MM.1S (cell line): ENCODE data around the gene FITM2.
A peak's percentile ranks its signal among the peaks of the same experiment; 100 is the strongest.
"Not testable (repeated sequence)": the region's sequence is repeated elsewhere in the genome, so short reads cannot be mapped to it uniquely, and the experiment has no call there.

Experiments
- DNase-seq: peaks from one replicate; pipeline ENCODE4 v3.0.0-alpha.2; 2015
- H2AFZ ChIP-seq: fragments of 300-600 bp; sonication (generic); 2 replicates; pipeline ENCODE4 v1.6.0; 2016; ENCODE audit warnings: antibody characterized with exemption, low read length
- H3F3A ChIP-seq: fragments of 300-600 bp; sonication (generic); 2 replicates; pipeline ENCODE4 v1.6.1; 2016; ENCODE audit warnings: mild to moderate bottlenecking, antibody characterized with exemption, low read length, moderate library complexity, mixed read lengths; ENCODE audit not compliant: insufficient read depth
- H3K27ac ChIP-seq: fragments of 300-600 bp; sonication (generic); 2 replicates; pipeline ENCODE4 v1.5.1; 2016; ENCODE audit warnings: mild to moderate bottlenecking, low read length
- H3K27me3 ChIP-seq: fragments of 300-600 bp; sonication (generic); replicated peaks from 2 replicates; pipeline ENCODE4 v1.6.0; 2016; ENCODE audit warnings: low read length; ENCODE audit not compliant: insufficient read depth
- H3K36me3 ChIP-seq: fragments of 300-600 bp; sonication (generic); replicated peaks from 2 replicates; pipeline ENCODE4 v1.6.1; 2016; ENCODE audit warnings: mild to moderate bottlenecking, low read length, mixed read lengths; ENCODE audit not compliant: insufficient read depth
- H3K4me1 ChIP-seq: fragments of 300-600 bp; sonication (generic); 2 replicates; pipeline ENCODE4 v1.6.1; 2016; ENCODE audit warnings: low read length, mixed read lengths
- H3K4me2 ChIP-seq: fragments of 300-600 bp; sonication (generic); 2 replicates; pipeline ENCODE4 v1.6.0; 2016; ENCODE audit warnings: low read depth, low read length
- H3K4me3 ChIP-seq: fragments of 300-600 bp; sonication (generic); 2 replicates; pipeline ENCODE4 v1.5.1; 2016; ENCODE audit warnings: low read length, mixed read lengths
- H3K79me2 ChIP-seq: fragments of 300-600 bp; sonication (generic); 2 replicates; pipeline ENCODE4 v1.6.1; 2016; ENCODE audit warnings: mixed run types, low read length, mixed read lengths
- H3K9ac ChIP-seq: fragments of 300-600 bp; sonication (generic); 2 replicates; pipeline ENCODE4 v1.6.1; 2016; ENCODE audit warnings: low read length, mixed read lengths
- H3K9me2 ChIP-seq: fragments of 300-600 bp; sonication (generic); replicated peaks from 2 replicates; pipeline ENCODE4 v1.6.1; 2016; ENCODE audit warnings: mild to moderate bottlenecking, low read length, mixed read lengths; ENCODE audit not compliant: insufficient read depth
- H3K9me3 ChIP-seq: fragments of 300-600 bp; sonication (generic); replicated peaks from 2 replicates; pipeline ENCODE4 v1.6.1; 2016; ENCODE audit warnings: mild to moderate bottlenecking, low read length, mixed read lengths; ENCODE audit not compliant: insufficient read depth
- H4K20me1 ChIP-seq: fragments of 300-600 bp; sonication (generic); 2 replicates; pipeline ENCODE4 v1.6.1; 2016; ENCODE audit warnings: mild to moderate bottlenecking, low read length, moderate library complexity, mixed read lengths; ENCODE audit not compliant: insufficient read depth
- EZH2 ChIP-seq: fragments of 300-600 bp; sonication (generic); optimal IDR thresholded peaks from 2 replicates; pipeline ENCODE3; 2017; ENCODE audit warnings: low read depth, mild to moderate bottlenecking, antibody characterized with exemption, low read length, mixed read lengths
- EZH2phosphoT487 ChIP-seq: fragments of 300-600 bp; sonication (generic); IDR thresholded peaks from 2 replicates; pipeline ENCODE4 v1.6.1; 2018; ENCODE audit warnings: antibody characterized with exemption, low read length
- TF ChIP-seq, protein P1 (sequence below): fragments of 300-600 bp; sonication (generic); IDR thresholded peaks from 2 replicates; pipeline ENCODE4 v1.5.1; 2016; ENCODE audit warnings: antibody characterized with exemption, low read length, mixed read lengths

Gene FITM2

GRCh38 chr20:44328428-44328827, 17.4 kb upstream of the FITM2 start:
- 0 out of 2 replicates have a peak, but pooled peaks cover 5% of the 10 kb centered on the region for H3K4me1 ChIP-seq
- no peaks in the 10 kb centered on the region for H4K20me1 ChIP-seq
- no peak for TF ChIP-seq EZH2
- no peak for TF ChIP-seq EZH2phosphoT487
- TF ChIP-seq, protein P1, sequence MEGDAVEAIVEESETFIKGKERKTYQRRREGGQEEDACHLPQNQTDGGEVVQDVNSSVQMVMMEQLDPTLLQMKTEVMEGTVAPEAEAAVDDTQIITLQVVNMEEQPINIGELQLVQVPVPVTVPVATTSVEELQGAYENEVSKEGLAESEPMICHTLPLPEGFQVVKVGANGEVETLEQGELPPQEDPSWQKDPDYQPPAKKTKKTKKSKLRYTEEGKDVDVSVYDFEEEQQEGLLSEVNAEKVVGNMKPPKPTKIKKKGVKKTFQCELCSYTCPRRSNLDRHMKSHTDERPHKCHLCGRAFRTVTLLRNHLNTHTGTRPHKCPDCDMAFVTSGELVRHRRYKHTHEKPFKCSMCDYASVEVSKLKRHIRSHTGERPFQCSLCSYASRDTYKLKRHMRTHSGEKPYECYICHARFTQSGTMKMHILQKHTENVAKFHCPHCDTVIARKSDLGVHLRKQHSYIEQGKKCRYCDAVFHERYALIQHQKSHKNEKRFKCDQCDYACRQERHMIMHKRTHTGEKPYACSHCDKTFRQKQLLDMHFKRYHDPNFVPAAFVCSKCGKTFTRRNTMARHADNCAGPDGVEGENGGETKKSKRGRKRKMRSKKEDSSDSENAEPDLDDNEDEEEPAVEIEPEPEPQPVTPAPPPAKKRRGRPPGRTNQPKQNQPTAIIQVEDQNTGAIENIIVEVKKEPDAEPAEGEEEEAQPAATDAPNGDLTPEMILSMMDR: no peak
- no peaks in the 10 kb centered on the region for H3F3A ChIP-seq
- no peak overlapping the region for H3K27ac ChIP-seq
- no peaks in the 10 kb centered on the region for H3K79me2 ChIP-seq
- DNase-seq: no peak
- H3K4me3 ChIP-seq: no peak overlapping the region
- no peak overlapping the region for H3K9ac ChIP-seq
- H3K4me2 ChIP-seq: no peak overlapping the region
- no peaks in the 10 kb centered on the region for H3K9me3 ChIP-seq
- no peak overlapping the region for H2AFZ ChIP-seq
- no peaks in the 10 kb centered on the region for H3K36me3 ChIP-seq
- no peaks in the 10 kb centered on the region for H3K9me2 ChIP-seq
- no peaks in the 10 kb centered on the region for H3K27me3 ChIP-seq

- H3K79me2 ChIP-seq, H3K4me3 ChIP-seq, H3K36me3 ChIP-seq, H3F3A ChIP-seq, H2AFZ ChIP-seq, H4K20me1 ChIP-seq, H3K9me3 ChIP-seq, H3K4me2 ChIP-seq, H3K9ac ChIP-seq, H3K4me1 ChIP-seq, H3K27me3 ChIP-seq, H3K27ac ChIP-seq, H3K9me2 ChIP-seq, DNase-seq: not testable (repeated sequence)
These were observed 16.7 kb upstream of the FITM2 start for GRCh38 chr20:44327748-44328147.

DNA sequence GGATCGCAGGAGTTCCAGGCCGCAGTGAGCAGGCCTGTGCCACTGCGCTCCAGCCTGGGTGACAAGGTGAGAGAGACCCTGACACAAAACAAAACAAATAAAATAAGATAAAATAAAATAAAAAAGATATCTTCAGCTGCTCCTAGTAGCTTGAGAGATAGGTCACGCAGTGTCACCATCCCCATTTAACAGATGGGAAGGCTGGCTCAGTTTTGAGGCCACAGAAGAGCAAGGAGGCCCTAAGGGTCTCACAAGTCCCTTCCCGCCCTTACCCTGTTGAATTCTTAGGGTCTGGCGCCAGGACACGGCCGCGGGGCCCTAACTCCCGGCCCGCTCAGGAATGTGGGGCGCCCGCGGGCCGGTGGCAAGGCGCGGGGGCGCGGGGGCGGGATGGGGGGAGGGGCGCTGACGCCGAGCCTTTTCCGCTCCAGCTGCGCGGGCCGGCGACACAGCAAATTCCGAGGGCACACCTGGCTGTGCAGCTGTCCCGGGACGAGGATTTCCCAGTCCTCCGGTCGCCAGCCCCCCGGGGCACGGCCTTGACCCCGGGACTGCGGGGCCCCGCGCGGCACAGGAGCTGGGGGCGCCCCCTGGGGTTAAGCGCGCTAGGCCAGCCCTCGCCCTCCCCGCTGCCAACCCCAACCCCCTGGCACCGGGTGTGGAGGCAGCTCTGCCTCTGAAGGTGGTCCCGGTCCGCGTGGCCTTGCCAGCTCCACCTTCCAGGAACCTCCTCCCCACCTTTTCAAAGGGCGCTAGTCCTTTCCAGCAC, 15.6 kb upstream of the FITM2 start:
- H3F3A ChIP-seq: no peaks in the 10 kb centered on the region
- peak overlapping the region; percentile 92 for H2AFZ ChIP-seq
- no peak overlapping the region for H3K27ac ChIP-seq
- H3K9me3 ChIP-seq: no peaks in the 10 kb centered on the region
- no peaks in the 10 kb centered on the region for H3K36me3 ChIP-seq
- peak overlapping the region; percentile 55; the same call in 1 of the 2 replicates for H3K9ac ChIP-seq
- TF ChIP-seq, protein P1: peak; percentile 19; the same call in 1 of the 2 replicates
- no peak for TF ChIP-seq EZH2
- TF ChIP-seq EZH2phosphoT487: no peak
- peak; percentile 16 for DNase-seq
- no peaks in the 10 kb centered on the region for H4K20me1 ChIP-seq
- H3K4me1 ChIP-seq: 0 out of 2 replicates have a peak, but pooled peaks cover 5% of the 10 kb centered on the region
- H3K9me2 ChIP-seq: no peaks in the 10 kb centered on the region
- peak overlapping the region; percentile 62 for H3K4me3 ChIP-seq
- H3K4me2 ChIP-seq: peak overlapping the region; percentile 77
- no peaks in the 10 kb centered on the region for H3K27me3 ChIP-seq
- no peaks in the 10 kb centered on the region for H3K79me2 ChIP-seq

DNA sequence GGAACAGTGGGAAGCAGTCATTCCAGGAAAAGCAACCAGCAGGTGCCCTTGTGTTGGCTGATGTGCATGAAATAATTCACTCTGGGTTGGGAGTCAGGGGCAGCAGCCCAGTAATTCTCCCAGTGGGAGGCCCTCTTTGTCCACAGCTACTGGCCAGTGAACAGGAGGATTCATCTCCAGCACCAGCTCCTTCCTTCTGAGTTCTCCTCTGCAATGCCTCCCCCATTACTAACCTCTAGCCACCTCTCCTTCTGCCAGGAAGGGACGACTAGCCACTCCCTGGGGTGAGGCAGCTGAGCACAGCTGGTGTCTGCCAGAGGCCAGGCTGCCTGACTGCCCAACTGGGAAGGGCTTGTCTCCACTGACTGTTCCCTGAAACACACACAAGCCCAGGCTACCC, 13.3 kb upstream of the FITM2 start:
- no peak for DNase-seq
- no peaks in the 10 kb centered on the region for H4K20me1 ChIP-seq
- no peak overlapping the region for H3K4me2 ChIP-seq
- H3K27me3 ChIP-seq: no peaks in the 10 kb centered on the region
- TF ChIP-seq EZH2 (no peak), EZH2phosphoT487 (no peak)
- TF ChIP-seq, protein P1: no peak
- no peaks in the 10 kb centered on the region for H3K9me2 ChIP-seq
- no peaks in the 10 kb centered on the region for H3K36me3 ChIP-seq
- H3K4me1 ChIP-seq: peaks cover 5% of the 10 kb centered on the region; the same call in 1 of the 2 replicates
- H3K27ac ChIP-seq: no peak overlapping the region
- H3K9ac ChIP-seq: no peak overlapping the region
- no peaks in the 10 kb centered on the region for H3K9me3 ChIP-seq
- H3K4me3 ChIP-seq: no peak overlapping the region
- no peak overlapping the region for H2AFZ ChIP-seq
- 0 out of 2 replicates have a peak, but pooled peaks cover 4% of the 10 kb centered on the region for H3F3A ChIP-seq
- no peaks in the 10 kb centered on the region for H3K79me2 ChIP-seq
